Ishikawa (cell line): Measurements from ENCODE around the gene SLC34A1.

Experiments used
- CEBPB ChIP-seq: IDR thresholded peaks from 2 replicates; pipeline ENCODE4 v1.6.1; 2012
- CREB1 ChIP-seq: IDR thresholded peaks from 2 replicates; pipeline ENCODE4 v1.6.1; 2012; ENCODE audit warnings: low read depth
- EGR1 ChIP-seq: IDR thresholded peaks from 2 replicates; pipeline ENCODE4 v1.6.1; 2012
- EP300 ChIP-seq: IDR thresholded peaks from 2 replicates; pipeline ENCODE4 v1.6.1; 2012; ENCODE audit warnings: borderline replicate concordance
- FOXM1 ChIP-seq: IDR thresholded peaks from 2 replicates; pipeline ENCODE4 v1.6.1; 2012; ENCODE audit warnings: low read depth, borderline replicate concordance
- MAX ChIP-seq: IDR thresholded peaks from 2 replicates; pipeline ENCODE4 v1.6.1; 2012
- NFIC ChIP-seq: IDR thresholded peaks from 2 replicates; pipeline ENCODE4 v1.6.1; 2012
- RAD21 ChIP-seq: IDR thresholded peaks from 2 replicates; pipeline ENCODE4 v1.6.1; 2012; ENCODE audit warnings: low read depth
- REST ChIP-seq: IDR thresholded peaks from 2 replicates; pipeline ENCODE4 v1.6.1; 2012; ENCODE audit warnings: low read depth, mild to moderate bottlenecking
- TAF1 ChIP-seq: IDR thresholded peaks from 2 replicates; pipeline ENCODE4 v1.6.1; 2012; ENCODE audit warnings: low read depth, mild to moderate bottlenecking
- TCF12 ChIP-seq: IDR thresholded peaks from 2 replicates; pipeline ENCODE4 v1.6.1; 2012; ENCODE audit warnings: low read depth
- TEAD4 ChIP-seq: IDR thresholded peaks from 2 replicates; pipeline ENCODE4 v1.6.1; 2012
- USF1 ChIP-seq: IDR thresholded peaks from 2 replicates; pipeline ENCODE4 v1.6.1; 2012
- YY1 ChIP-seq: IDR thresholded peaks from 2 replicates; pipeline ENCODE4 v1.6.1; 2012; ENCODE audit warnings: low read depth
- ZBTB7A ChIP-seq: IDR thresholded peaks from 2 replicates; pipeline ENCODE4 v1.6.1; 2012; ENCODE audit warnings: low read depth

Gene SLC34A1

GRCh38 chr5:177346820-177347219 is 37.4 kb upstream of the SLC34A1 start:
- TF ChIP-seq TEAD4 (no peak), NFIC (no peak), TCF12 (no peak), CREB1 (no peak), EP300 (no peak), FOXM1 (no peak), YY1 (no peak), TAF1 (no peak)

- TF ChIP-seq TEAD4: no peak
- no peak for TF ChIP-seq FOXM1
- TF ChIP-seq USF1: no peak
- TF ChIP-seq EGR1: no peak
- TF ChIP-seq TAF1: no peak
Observed at GRCh38 chr5:177347699-177348098, 36.5 kb upstream of the SLC34A1 start.

GRCh38 chr5:177349362-177349647 is 34.9 kb upstream of the SLC34A1 start:
- no peak for TF ChIP-seq RAD21
- no peak for TF ChIP-seq ZBTB7A
- no peak for TF ChIP-seq EGR1
- no peak for TF ChIP-seq TEAD4
- TF ChIP-seq EP300: no peak

GRCh38 chr5:177349762-177350161 is 34.5 kb upstream of the SLC34A1 start:
- TF ChIP-seq REST (no peak), EGR1 (no peak), USF1 (no peak), TAF1 (no peak), MAX (no peak), FOXM1 (no peak), ZBTB7A (no peak), TCF12 (no peak), EP300 (no peak), TEAD4 (no peak), NFIC (no peak), CREB1 (no peak), CEBPB (no peak), YY1 (no peak), RAD21 (no peak)

GRCh38 chr5:177350776-177351391 is 33.4 kb upstream of the SLC34A1 start:
- no peak for TF ChIP-seq TEAD4
- no peak for TF ChIP-seq EP300
- TF ChIP-seq ZBTB7A: no peak
- TF ChIP-seq TCF12: no peak
- no peak for TF ChIP-seq NFIC
- TF ChIP-seq CEBPB: no peak

GRCh38 chr5:177351392-177352329 is 32.6 kb upstream of the SLC34A1 start, which contains the start of gene LMAN2:
TSS of gene LMAN2 (minus strand) at chr5:177351668. CDS start at chr5:177351647, 21 bp downstream.
- TF ChIP-seq FOXM1 (peak; percentile 38; the same call in 1 of the 2 replicates), CREB1 (peak; percentile 63; the same call in 1 of the 2 replicates), REST (no peak), NFIC (peak; percentile 52; the same call in 1 of the 2 replicates), EGR1 (peak; percentile 32; the same call in 1 of the 2 replicates), YY1 (peak; percentile 93), TAF1 (peak; percentile 97), EP300 (peak; percentile 18; the same call in 1 of the 2 replicates), TEAD4 (no peak), CEBPB (no peak), TCF12 (peak; percentile 81), USF1 (no peak; the same call in none of the 2 replicates), MAX (peak; percentile 73), ZBTB7A (no peak), RAD21 (no peak)
